IMR-90 (cell line): ENCODE results near the gene ATP13A2. TPM values are rescaled to one million over a fixed set of nuclear protein-coding genes. Genes with fewer than 3 reads are reported as not detected.

Experiments
- ATAC-seq: fragments of 200-7000 bp; cut with Tn5 transposase; 2 replicates; pipeline ENCODE4 v1.9.1; 2020; ENCODE audit warnings: low read depth, mild to moderate bottlenecking, moderate library complexity
- BruUV-seq: library from RNA; stranded (reverse); fragments of 400-500 nt; replicated peaks from 2 replicates; lab custom pipeline; 2021; lab: Mats Ljungman, UMichigan
- CTCF ChIA-PET: fragments of 300-600 bp; formaldehyde crosslinking; extraction: SDS; loops from one replicate; lab custom pipeline; 2021; ENCODE audit warnings: antibody characterized with exemption; lab: Yijun Ruan, JAX
- POLR2A ChIA-PET: fragments of 300-600 bp; sonication (Branson Sonifier 250); formaldehyde crosslinking; loops from one replicate; lab custom pipeline; 2022; ENCODE audit warnings: antibody characterized with exemption; ENCODE audit not compliant: unreplicated experiment; lab: Charles Lee
- DNase-seq: peaks from one replicate; pipeline ENCODE4 v3.0.0; 2013
- H2AFZ ChIP-seq: replicated peaks from 2 replicates; pipeline ENCODE3; 2013; ENCODE audit warnings: low read length, mild to moderate bottlenecking; ENCODE audit not compliant: poor library complexity
- H2AK5ac ChIP-seq: 2 replicates; pipeline ENCODE4 v1.6.1; 2013; ENCODE audit warnings: low read depth, low read length, inconsistent platforms
- H2AK9ac ChIP-seq: replicated peaks from 2 replicates; pipeline ENCODE3; 2013; ENCODE audit warnings: mild to moderate bottlenecking, low read depth, low read length, moderate library complexity; ENCODE audit not compliant: poor library complexity
- H2BK120ac ChIP-seq: 2 replicates; pipeline ENCODE4 v1.6.1; 2013; ENCODE audit warnings: low read depth, low read length, inconsistent platforms
- H2BK15ac ChIP-seq: 3 replicates; pipeline ENCODE4 v1.6.1; 2013; ENCODE audit warnings: low read depth, low read length, inconsistent platforms
- H2BK20ac ChIP-seq: 2 replicates; pipeline ENCODE4 v1.6.1; 2013; ENCODE audit warnings: low read depth, mild to moderate bottlenecking, inconsistent platforms, low read length, moderate library complexity
- H2BK5ac ChIP-seq: 2 replicates; pipeline ENCODE4 v1.6.1; 2013; ENCODE audit warnings: mild to moderate bottlenecking, low read depth, low read length, inconsistent platforms; ENCODE audit not compliant: poor library complexity, severe bottlenecking
- H3K14ac ChIP-seq: replicated peaks from 2 replicates; pipeline ENCODE4 v1.6.1; 2013; ENCODE audit warnings: low read depth, low read length, inconsistent platforms
- H3K18ac ChIP-seq: 2 replicates; pipeline ENCODE4 v1.6.1; 2013; ENCODE audit warnings: low read depth, low read length, control low read depth
- H3K23ac ChIP-seq: 2 replicates; pipeline ENCODE4 v1.6.1; 2013; ENCODE audit warnings: low read depth, low read length, inconsistent platforms
- H3K27ac ChIP-seq: 2 replicates; pipeline ENCODE4 v1.5.1; 2013; ENCODE audit warnings: mild to moderate bottlenecking, control low read depth, low read length; ENCODE audit not compliant: insufficient read depth
- H3K27me3 ChIP-seq: 2 replicates; pipeline ENCODE4 v1.6.1; 2013; ENCODE audit warnings: low read length; ENCODE audit not compliant: control insufficient read depth, insufficient read depth
- H3K36me3 ChIP-seq: 2 replicates; pipeline ENCODE4 v1.6.1; 2013; ENCODE audit warnings: low read length, mixed read lengths; ENCODE audit not compliant: control insufficient read depth, insufficient read depth
- H3K4ac ChIP-seq: 2 replicates; pipeline ENCODE4 v1.6.1; 2013; ENCODE audit warnings: low read depth, low read length, inconsistent platforms
- H3K4me1 ChIP-seq: 2 replicates; pipeline ENCODE4 v1.6.1; 2013; ENCODE audit warnings: low read length, mixed read lengths; ENCODE audit not compliant: control insufficient read depth, insufficient read depth
- H3K4me2 ChIP-seq: 2 replicates; pipeline ENCODE4 v1.6.1; 2013; ENCODE audit warnings: low read depth, mild to moderate bottlenecking, control low read depth, low read length, moderate library complexity
- H3K4me3 ChIP-seq: 2 replicates; pipeline ENCODE4 v1.5.1; 2013; ENCODE audit warnings: low read depth, mild to moderate bottlenecking, control low read depth, low read length, moderate library complexity; ENCODE audit not compliant: insufficient read depth
- H3K56ac ChIP-seq: 2 replicates; pipeline ENCODE4 v1.6.1; 2013; ENCODE audit warnings: low read length, inconsistent platforms; ENCODE audit not compliant: insufficient read depth; ENCODE audit errors: extremely low read depth
- H3K79me1 ChIP-seq, 2 experiments: 2 replicates each; pipeline ENCODE4 v1.6.1; 2013; ENCODE audit warnings: low read length in 2 of 2, inconsistent platforms in 1 of 2, low read depth in 1 of 2
- H3K9ac ChIP-seq: 2 replicates; pipeline ENCODE4 v1.6.1; 2013; ENCODE audit warnings: low read depth, low read length, control low read depth
- H3K9me1 ChIP-seq: 2 replicates; pipeline ENCODE4 v1.6.1; 2013; ENCODE audit warnings: low read length, inconsistent platforms; ENCODE audit not compliant: insufficient read depth
- H3K9me3 ChIP-seq: 2 replicates; pipeline ENCODE4 v1.6.1; 2013; ENCODE audit warnings: low read length; ENCODE audit not compliant: control insufficient read depth, insufficient read depth
- H4K20me1 ChIP-seq: 2 replicates; pipeline ENCODE4 v1.6.1; 2013; ENCODE audit warnings: low read length, inconsistent platforms; ENCODE audit not compliant: insufficient read depth
- H4K5ac ChIP-seq: 2 replicates; pipeline ENCODE4 v1.6.1; 2013; ENCODE audit warnings: mild to moderate bottlenecking, low read depth, low read length, control low read depth
- H4K8ac ChIP-seq, 2 experiments: 2 replicates each; pipeline ENCODE4 v1.6.1; 2013; ENCODE audit warnings: low read depth in 2 of 2, low read length in 2 of 2, control low read depth in 1 of 2, inconsistent platforms in 1 of 2
- H4K91ac ChIP-seq: 2 replicates; pipeline ENCODE4 v1.6.1; 2013; ENCODE audit warnings: low read depth, low read length, inconsistent platforms; ENCODE audit not compliant: insufficient read depth
- BHLHE40 ChIP-seq: fragments of 150-350 bp; IDR thresholded peaks from 2 replicates; pipeline ENCODE4 v1.6.1; 2016; ENCODE audit warnings: mild to moderate bottlenecking, low read depth, low read length
- CHD1 ChIP-seq: IDR thresholded peaks from 2 replicates; pipeline ENCODE4 v1.6.1; 2012; ENCODE audit warnings: low read depth, low read length, improper control_type of control experiment
- FOS ChIP-seq: fragments of 150-350 bp; IDR thresholded peaks from 2 replicates; pipeline ENCODE4 v1.6.1; 2016; ENCODE audit warnings: low read depth, low read length
- MAFK ChIP-seq: IDR thresholded peaks from 2 replicates; pipeline ENCODE4 v1.6.1; 2012; ENCODE audit warnings: low read depth, low read length, improper control_type of control experiment
- MXI1 ChIP-seq: IDR thresholded peaks from 2 replicates; pipeline ENCODE4 v1.6.1; 2012; ENCODE audit warnings: low read depth, mild to moderate bottlenecking, low read length, moderate library complexity, borderline replicate concordance
- NFE2L2 ChIP-seq: fragments of 150-350 bp; IDR thresholded peaks from 2 replicates; pipeline ENCODE4 v1.6.1; 2016; ENCODE audit warnings: low read depth, mild to moderate bottlenecking, low read length
- POLR2A ChIP-seq: IDR thresholded peaks from 2 replicates; pipeline ENCODE4 v1.6.1; 2012; ENCODE audit warnings: mild to moderate bottlenecking, low read depth, low read length
- RCOR1 ChIP-seq: IDR thresholded peaks from 2 replicates; pipeline ENCODE4 v1.6.1; 2012; ENCODE audit warnings: mild to moderate bottlenecking, low read length, improper control_type of control experiment; ENCODE audit not compliant: insufficient replicate concordance
- RFX5 ChIP-seq: IDR thresholded peaks from 2 replicates; pipeline ENCODE4 v1.8.0; 2012; ENCODE audit warnings: low read depth, mild to moderate bottlenecking, low read length, moderate library complexity
- SMC3 ChIP-seq: fragments of 150-350 bp; IDR thresholded peaks from 2 replicates; pipeline ENCODE4 v1.6.1; 2016; ENCODE audit warnings: low read depth, mild to moderate bottlenecking, antibody characterized with exemption, low read length, moderate library complexity
- WGBS, 2 experiments: methylation state at CpG; one replicate each; pipeline versions ENCODE4 v1.1.5 to v1.1.7; 2013; ENCODE audit warnings: missing lambda C conversion rate in 2 of 2; ENCODE audit not compliant: insufficient read length in 1 of 2; ENCODE audit errors: extremely low coverage in 2 of 2; 5-methylcytosine and 5-hydroxymethylcytosine counted together
- dilution Hi-C: fragments of 300-500 bp; cut with HindIII; formaldehyde crosslinking; loops from one replicate; pipeline ENCODE4 v1.14.3; 2018; ENCODE audit warnings: low sequenced_read_pairs; ENCODE audit not compliant: unreplicated experiment
- in situ Hi-C: fragments of 300-500 bp; cut with MboI; formaldehyde crosslinking; loops from 3 replicates; pipeline ENCODE4 v1.14.3; 2019; ENCODE audit warnings: low sequenced_read_pairs, inconsistent platforms, mixed read lengths
- intact Hi-C: fragments of 100-400 bp; cut with micrococcal nuclease; formaldehyde crosslinking; loops from 2 replicates; pipeline ENCODE4 v1.10.0; 2022
- polyA plus RNA-seq, 3 experiments: library from polyadenylated mRNA; depleted of rRNA; stranded (reverse); fragments of >200 nt; gene quantifications; 2 replicates each; pipeline ENCODE4 v1.2.3, GENCODE V29; 2012; ENCODE audit warnings: low replicate concordance in 1 of 3
- total RNA-seq: library from RNA; depleted of rRNA; stranded (reverse); fragments of >200 nt; gene quantifications from 2 replicates; pipeline ENCODE4 v1.2.3, GENCODE V29; 2012
- TF ChIP-seq, protein P1 (sequence below): fragments of 150-350 bp; IDR thresholded peaks from 2 replicates; pipeline ENCODE4 v1.6.1; 2016; ENCODE audit warnings: low read depth, mild to moderate bottlenecking, low read length, moderate library complexity, borderline replicate concordance
- TF ChIP-seq, protein P2 (sequence below): conservative IDR thresholded peaks from 2 replicates; pipeline ENCODE4 v1.5.1; 2012; ENCODE audit warnings: mild to moderate bottlenecking, low read depth, low read length, improper control_type of control experiment
- TF ChIP-seq, protein P3 (sequence below): fragments of 150-350 bp; IDR thresholded peaks from 2 replicates; pipeline ENCODE4 v1.6.1; 2017; ENCODE audit warnings: mild to moderate bottlenecking, antibody characterized with exemption, low read length, low read depth

ATP13A2 gene
- total and polyA plus RNA-seq, 2 of the 4 experiments (the other 2 are of a cell fraction), result 5.7 to 18.9 TPM

DNA sequence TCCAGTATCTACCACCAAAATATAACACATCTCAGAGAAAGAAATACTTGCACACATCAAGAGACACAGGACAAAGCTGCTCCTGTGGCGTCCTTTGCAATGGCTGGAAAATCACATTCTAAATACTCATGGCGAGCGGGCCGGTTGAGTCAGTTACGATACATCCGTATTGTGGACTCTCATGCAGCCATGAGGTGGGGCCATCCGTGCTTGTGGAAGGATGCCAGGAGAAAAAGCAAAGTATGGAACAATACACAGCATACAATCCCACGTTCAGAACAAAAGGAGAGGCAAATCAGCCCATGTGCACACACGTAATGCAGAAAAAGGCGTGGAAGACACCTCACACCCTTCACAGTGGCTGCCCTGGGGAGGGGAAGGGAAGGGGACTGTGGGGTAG, 13.1 kb downstream of the ATP13A2 start:
- peak overlapping the region; percentile 21 for H2AFZ ChIP-seq
- ATAC-seq (no peak), DNase-seq (peak; percentile 23)
- no peaks in the 10 kb centered on the region; the same call in 1 of the 2 replicates for H3K9me1 ChIP-seq
- dilution Hi-C loops, result no loop called here
- no peak overlapping the region for H3K14ac ChIP-seq
- no peaks in the 10 kb centered on the region for H3K27me3 ChIP-seq
- BruUV-seq, result no TSS peak
- H3K18ac ChIP-seq, result no peak overlapping the region
- no peak overlapping the region for H3K4me2 ChIP-seq
- in situ Hi-C loops, result no loop called here
- H3K23ac ChIP-seq, result no peak overlapping the region
- H2BK5ac ChIP-seq, result no peak overlapping the region
- H3K9me3 ChIP-seq, result no peaks in the 10 kb centered on the region
- H3K4ac ChIP-seq, result no peak overlapping the region
- no peak overlapping the region for H2AK9ac ChIP-seq
- no peak overlapping the region for H2BK120ac ChIP-seq
- ChIA-PET CTCF (no interaction called here), POLR2A (no interaction called here)
- no peak overlapping the region for H4K91ac ChIP-seq
- H2BK15ac ChIP-seq, result no peak overlapping the region
- no peak overlapping the region for H4K8ac ChIP-seq
- WGBS, 2 experiments, result no CpG with 5 or more reads among the region's 10 CpGs
- TF ChIP-seq POLR2A (no peak), BHLHE40 (no peak), SMC3 (no peak), NFE2L2 (no peak), MAFK (no peak), RFX5 (no peak), RCOR1 (no peak), CHD1 (no peak), FOS (no peak), MXI1 (no peak)
- TF ChIP-seq, protein P1, sequence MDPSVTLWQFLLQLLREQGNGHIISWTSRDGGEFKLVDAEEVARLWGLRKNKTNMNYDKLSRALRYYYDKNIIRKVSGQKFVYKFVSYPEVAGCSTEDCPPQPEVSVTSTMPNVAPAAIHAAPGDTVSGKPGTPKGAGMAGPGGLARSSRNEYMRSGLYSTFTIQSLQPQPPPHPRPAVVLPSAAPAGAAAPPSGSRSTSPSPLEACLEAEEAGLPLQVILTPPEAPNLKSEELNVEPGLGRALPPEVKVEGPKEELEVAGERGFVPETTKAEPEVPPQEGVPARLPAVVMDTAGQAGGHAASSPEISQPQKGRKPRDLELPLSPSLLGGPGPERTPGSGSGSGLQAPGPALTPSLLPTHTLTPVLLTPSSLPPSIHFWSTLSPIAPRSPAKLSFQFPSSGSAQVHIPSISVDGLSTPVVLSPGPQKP, result no peak
- TF ChIP-seq, protein P2, sequence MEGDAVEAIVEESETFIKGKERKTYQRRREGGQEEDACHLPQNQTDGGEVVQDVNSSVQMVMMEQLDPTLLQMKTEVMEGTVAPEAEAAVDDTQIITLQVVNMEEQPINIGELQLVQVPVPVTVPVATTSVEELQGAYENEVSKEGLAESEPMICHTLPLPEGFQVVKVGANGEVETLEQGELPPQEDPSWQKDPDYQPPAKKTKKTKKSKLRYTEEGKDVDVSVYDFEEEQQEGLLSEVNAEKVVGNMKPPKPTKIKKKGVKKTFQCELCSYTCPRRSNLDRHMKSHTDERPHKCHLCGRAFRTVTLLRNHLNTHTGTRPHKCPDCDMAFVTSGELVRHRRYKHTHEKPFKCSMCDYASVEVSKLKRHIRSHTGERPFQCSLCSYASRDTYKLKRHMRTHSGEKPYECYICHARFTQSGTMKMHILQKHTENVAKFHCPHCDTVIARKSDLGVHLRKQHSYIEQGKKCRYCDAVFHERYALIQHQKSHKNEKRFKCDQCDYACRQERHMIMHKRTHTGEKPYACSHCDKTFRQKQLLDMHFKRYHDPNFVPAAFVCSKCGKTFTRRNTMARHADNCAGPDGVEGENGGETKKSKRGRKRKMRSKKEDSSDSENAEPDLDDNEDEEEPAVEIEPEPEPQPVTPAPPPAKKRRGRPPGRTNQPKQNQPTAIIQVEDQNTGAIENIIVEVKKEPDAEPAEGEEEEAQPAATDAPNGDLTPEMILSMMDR, result no peak
- TF ChIP-seq, protein P3, sequence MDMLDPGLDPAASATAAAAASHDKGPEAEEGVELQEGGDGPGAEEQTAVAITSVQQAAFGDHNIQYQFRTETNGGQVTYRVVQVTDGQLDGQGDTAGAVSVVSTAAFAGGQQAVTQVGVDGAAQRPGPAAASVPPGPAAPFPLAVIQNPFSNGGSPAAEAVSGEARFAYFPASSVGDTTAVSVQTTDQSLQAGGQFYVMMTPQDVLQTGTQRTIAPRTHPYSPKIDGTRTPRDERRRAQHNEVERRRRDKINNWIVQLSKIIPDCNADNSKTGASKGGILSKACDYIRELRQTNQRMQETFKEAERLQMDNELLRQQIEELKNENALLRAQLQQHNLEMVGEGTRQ, result no peak
- H3K79me1 ChIP-seq, result no peaks in the 10 kb centered on the region
- H3K4me3 ChIP-seq, result no peak overlapping the region
- H3K9ac ChIP-seq, result no peak overlapping the region
- H4K20me1 ChIP-seq, result peaks cover 5% of the 10 kb centered on the region; the same call in 1 of the 2 replicates
- no peak overlapping the region for H3K27ac ChIP-seq
- no peak overlapping the region for H2BK20ac ChIP-seq
- intact Hi-C loops, result no loop called here
- no peak overlapping the region for H2AK5ac ChIP-seq
- H4K5ac ChIP-seq, result no peak overlapping the region
- no peaks in the 10 kb centered on the region for H3K4me1 ChIP-seq
- H3K56ac ChIP-seq, result no peak overlapping the region
- H3K36me3 ChIP-seq, result peaks cover 16% of the 10 kb centered on the region
